A549 treated with DMSO at 1 μM for 4 hours (cell line): ENCODE measurements around the gene SERPINI1. TPM values are rescaled to one million over a fixed set of nuclear protein-coding genes. Genes with fewer than 3 reads are reported as not detected.

Experiments
- total RNA-seq: library from RNA; stranded (reverse); fragments of 200-300 nt; extraction: Qiagen RNA extraction; gene quantifications from 5 replicates; pipeline ENCODE4 v1.2.3, GENCODE V29; 2022; ENCODE audit warnings: low read depth

The SERPINI1 gene
- total RNA-seq, result 2.4 to 3.8 TPM (median 2.8 TPM) in 5 replicates

GRCh38 chr3:167735233-167736138 lies at the start of gene SERPINI1:
Gene SERPINI1 (plus strand): TSS chr3:167735721. CDS start chr3:167789129, 53,408 bp downstream.

DNA sequence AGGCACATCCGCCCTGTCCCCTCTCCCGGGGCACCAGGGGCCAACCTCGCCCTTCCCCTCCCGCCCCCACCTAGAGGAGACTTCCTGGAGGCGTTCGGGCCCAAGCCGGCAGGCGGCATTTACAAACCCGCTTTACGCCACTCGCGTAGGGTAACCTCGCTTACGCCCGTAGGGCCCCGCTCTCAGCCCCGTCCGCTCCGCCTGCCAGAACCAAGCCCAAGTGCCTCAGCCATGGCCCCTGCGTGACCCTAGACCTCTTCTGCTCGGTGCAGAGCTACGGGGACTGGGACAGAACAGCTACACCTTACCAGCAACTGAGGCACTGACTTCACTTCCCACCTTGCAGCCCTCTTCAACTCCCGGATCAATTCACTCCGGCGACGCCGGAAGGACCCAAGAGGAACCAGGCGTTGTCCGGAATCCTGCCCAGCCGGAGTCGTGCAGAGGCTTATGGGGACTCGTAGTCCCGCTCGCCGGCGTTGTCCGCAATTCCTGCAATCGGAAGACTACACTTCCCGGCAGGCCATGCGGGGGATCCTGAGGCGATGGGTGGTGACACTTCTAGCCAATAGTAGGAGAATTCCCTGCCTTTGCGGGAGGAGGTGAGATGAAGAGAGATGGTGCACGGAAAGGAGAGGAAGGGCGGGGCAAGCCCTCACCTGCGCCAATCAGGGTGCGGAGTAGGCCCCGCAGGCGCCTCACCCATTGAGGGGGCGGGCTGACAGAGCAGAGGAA lies 856 bp upstream of the SERPINI1 start, which contains the start of gene PDCD10:
Gene PDCD10 (minus strand): TSS at position 395 of the 735 bp plus-strand sequence. CDS start 14,735 bp downstream, outside the sequence.

Other genes starting within 250 kb of the SERPINI1 start
- gene WDR49, start 81.8 kb upstream of the SERPINI1 start, total RNA-seq, result not detected in 5 replicates
- 50.7 to 59.9 TPM (median 56.8 TPM) in 5 replicates for gene PDCD10, start 829 bp upstream of the SERPINI1 start, total RNA-seq